GM13977 (cell line): ENCODE measurements around the gene MYOM1.
"Not testable (repeated sequence)": the region's sequence is repeated elsewhere in the genome, so short reads cannot be mapped to it uniquely, and the experiment has no call there.

Experiments used
- DNase-seq: peaks from one replicate; pipeline ENCODE4 v3.0.0; 2012; ENCODE audit warnings: low spot score
- CTCF ChIP-seq: IDR thresholded peaks from 2 replicates; pipeline ENCODE4 v1.5.1; 2012; ENCODE audit warnings: mild to moderate bottlenecking, control low read depth; ENCODE audit not compliant: insufficient read depth; ENCODE audit errors: extremely low read depth, missing control alignments
- in situ Hi-C: fragments of 300-500 bp; cut with MboI; formaldehyde crosslinking; loops from one replicate; pipeline ENCODE4 v1.12.0; 2022; ENCODE audit warnings: low sequenced_read_pairs, low pct_unique_long_range_greater_than_20kb, mixed read lengths, inconsistent platforms; ENCODE audit not compliant: unreplicated experiment

Gene MYOM1

GRCh38 chr18:3230401-3231334, 10.9 kb upstream of the MYOM1 start:
- TF ChIP-seq CTCF, result no peak
- DNase-seq, result no peak
- in situ Hi-C loops, result no loop called here

GRCh38 chr18:3226048-3226447, 6.3 kb upstream of the MYOM1 start:
- in situ Hi-C loops, result no loop called here
- no peak for DNase-seq
- no peak for TF ChIP-seq CTCF

GRCh38 chr18:3225588-3225987, 5.8 kb upstream of the MYOM1 start:
- no peak for DNase-seq
- in situ Hi-C loops, result no loop called here
- TF ChIP-seq CTCF, result no peak

DNA sequence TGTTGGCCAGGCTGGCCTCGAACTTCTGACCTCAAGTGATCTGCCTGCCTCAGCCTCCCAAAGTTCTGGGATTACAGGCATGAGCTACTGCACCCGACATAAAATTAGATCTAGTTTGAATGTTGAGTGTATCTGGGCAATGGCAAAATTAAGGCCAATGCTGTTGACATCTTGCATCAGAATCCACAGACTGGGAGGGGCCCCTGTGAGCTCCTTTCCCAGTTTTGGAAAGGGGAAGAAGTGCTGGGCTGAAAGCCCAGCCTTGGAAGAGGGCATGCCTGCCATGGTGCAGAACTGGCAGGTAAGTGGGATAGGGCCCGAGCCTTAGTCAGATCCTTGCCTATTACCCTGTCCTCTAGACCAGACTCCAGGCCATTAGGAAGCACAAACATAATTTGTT, 4.5 kb upstream of the MYOM1 start:
- DNase-seq, result no peak
- in situ Hi-C loops, result no loop called here
- TF ChIP-seq CTCF, result no peak

- no peak for TF ChIP-seq CTCF
- in situ Hi-C loops, result no loop called here
- no peak for DNase-seq
These were observed 3.6 kb upstream of the MYOM1 start for GRCh38 chr18:3223356-3223755.

GRCh38 chr18:3221496-3221895, 1.7 kb upstream of the MYOM1 start:
- in situ Hi-C loops, result no loop called here
- no peak for DNase-seq
- TF ChIP-seq CTCF, result no peak

DNA sequence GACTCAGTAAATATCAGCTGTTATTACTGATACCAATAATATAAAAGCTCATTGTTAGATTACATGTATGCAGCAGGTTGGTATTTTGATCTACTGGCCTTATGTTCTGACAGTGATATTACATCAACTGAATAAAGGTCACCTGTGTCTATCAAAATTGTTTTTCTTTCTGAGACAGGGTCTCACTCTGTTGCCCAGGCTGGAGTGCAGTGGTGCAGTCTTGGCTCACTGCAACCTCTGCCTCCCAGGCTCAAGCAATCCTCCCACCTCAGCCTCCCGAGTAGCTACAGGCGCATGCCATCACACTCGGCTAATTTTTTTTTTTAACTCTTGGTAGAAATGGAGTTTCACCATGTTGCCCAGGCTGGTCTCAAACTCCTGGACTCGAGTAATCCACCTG, 1.1 kb upstream of the MYOM1 start:
- DNase-seq, in situ Hi-C loops: not testable (repeated sequence)
